K562 (cell line): Measurements from ENCODE around the gene INTS6L. TPM values are rescaled to one million over a fixed set of nuclear protein-coding genes. Genes with fewer than 3 reads are reported as not detected.
A peak's percentile ranks its signal among the peaks of the same experiment; 100 is the strongest.

Source experiments
- ATAC-seq: fragments of 200-7000 bp; cut with Tn5 transposase; 3 replicates; pipeline ENCODE4 v1.9.1; 2020; ENCODE audit warnings: moderate library complexity
- BruUV-seq: library from RNA; stranded (reverse); fragments of 400-500 nt; replicated peaks from 2 replicates; lab custom pipeline; 2021; lab: Mats Ljungman, UMichigan
- CTCF ChIA-PET: fragments of 300-600 bp; formaldehyde crosslinking; extraction: SDS; loops from one replicate; lab custom pipeline; 2021; ENCODE audit warnings: low intra/inter-chr PET ratio; lab: Yijun Ruan, JAX
- POLR2A ChIA-PET: fragments of 300-600, 350-650 bp; sonication (Branson Sonifier 250); formaldehyde crosslinking; extraction: SDS; loops from one replicate; lab custom pipeline; 2021; ENCODE audit warnings: antibody characterized with exemption, inconsistent platforms; lab: Yijun Ruan, JAX
- DNase-seq, 4 experiments: peaks; one replicate each; pipeline versions ENCODE4 v3.0.0 to v3.0.0-alpha.2; 2011 to 2018; ENCODE audit warnings: low spot score in 3 of 4, mixed read lengths in 3 of 4; ENCODE audit errors: extremely low read depth in 1 of 4
- FAIRE-seq: peaks from 2 replicates; lab custom pipeline; 2011; peaks lifted over from hg19 to GRCh38; lab: Jason Lieb, UNC
- H2AFZ ChIP-seq: 2 replicates; pipeline ENCODE4 v1.6.0; 2011; ENCODE audit warnings: low read depth, low read length, control low read depth, inconsistent platforms
- H3K27ac ChIP-seq: fragments of 200-600 bp; 3 replicates; pipeline ENCODE4 v1.8.0; 2011; ENCODE audit warnings: low read depth, mild to moderate bottlenecking, control low read depth, inconsistent platforms, low read length, moderate library complexity, mixed read lengths; ENCODE audit errors: extremely low read depth
- H3K27me3 ChIP-seq, 2 experiments: fragments of 300-600 bp in 1 of 2; 2 replicates in 1 of 2; 3 replicates in 1 of 2; pipeline versions ENCODE4 v1.6.0 to v1.8.0; 2011; ENCODE audit warnings: inconsistent platforms in 2 of 2, low read length in 2 of 2, mild to moderate bottlenecking in 1 of 2, mixed read lengths in 1 of 2, moderate library complexity in 1 of 2; ENCODE audit not compliant: control insufficient read depth in 2 of 2, insufficient read depth in 2 of 2
- H3K36me3 ChIP-seq: fragments of 300-600 bp; 3 replicates; pipeline ENCODE4 v1.8.0; 2011; ENCODE audit warnings: mild to moderate bottlenecking, low read length, inconsistent platforms; ENCODE audit not compliant: control insufficient read depth, insufficient read depth
- H3K4me1 ChIP-seq, 2 experiments: fragments of 200-600 bp in 1 of 2; replicated peaks in 1 of 2; 2 replicates in 1 of 2; 3 replicates in 1 of 2; pipeline versions ENCODE4 v1.5.1 to v1.8.0; 2011; ENCODE audit warnings: inconsistent platforms in 2 of 2, low read length in 2 of 2, mild to moderate bottlenecking in 1 of 2, mixed read lengths in 1 of 2, moderate library complexity in 1 of 2; ENCODE audit not compliant: control insufficient read depth in 2 of 2, insufficient read depth in 2 of 2
- H3K4me2 ChIP-seq: 2 replicates; pipeline ENCODE4 v1.6.1; 2011; ENCODE audit warnings: low read length, control low read depth, inconsistent platforms, mixed read lengths; ENCODE audit not compliant: insufficient read depth
- H3K4me3 ChIP-seq: fragments of 200-600 bp; sonication (generic), shearing (Covaris generic); 2 replicates; pipeline ENCODE4 v1.5.1; 2016; ENCODE audit warnings: control low read depth, inconsistent platforms
- H3K79me2 ChIP-seq: fragments of 200-600 bp; 3 replicates; pipeline ENCODE4 v1.8.0; 2011; ENCODE audit warnings: low read length, inconsistent platforms; ENCODE audit not compliant: control insufficient read depth, insufficient read depth
- H3K9ac ChIP-seq, 2 experiments: 2 replicates each; pipeline versions ENCODE4 v1.6.0 to v1.6.1; 2011; ENCODE audit warnings: low read depth in 2 of 2, low read length in 2 of 2, control low read depth in 1 of 2, inconsistent platforms in 1 of 2, mild to moderate bottlenecking in 1 of 2, mixed read lengths in 1 of 2; ENCODE audit not compliant: insufficient read depth in 1 of 2
- H3K9me1 ChIP-seq: one replicate; pipeline ENCODE4 v1.6.0; 2011; ENCODE audit warnings: inconsistent platforms, mild to moderate bottlenecking, low read length, moderate library complexity; ENCODE audit not compliant: control insufficient read depth, insufficient read depth
- H3K9me3 ChIP-seq: replicated peaks from 2 replicates; pipeline ENCODE4 v1.5.1; 2011; ENCODE audit warnings: low read depth, low read length, inconsistent platforms; ENCODE audit not compliant: control insufficient read depth, insufficient read depth
- H4K20me1 ChIP-seq: replicated peaks from 2 replicates; pipeline ENCODE4 v1.6.1; 2011; ENCODE audit warnings: low read length, inconsistent platforms, mixed read lengths; ENCODE audit not compliant: control insufficient read depth, insufficient read depth
- CTBP1 ChIP-seq: fragments of 450-650 bp; IDR thresholded peaks from 2 replicates; pipeline ENCODE4 v1.6.1; 2016; ENCODE audit warnings: borderline replicate concordance
- CTCF ChIP-seq, 3 experiments: IDR thresholded peaks in 2 of 3; conservative IDR thresholded peaks in 1 of 3; 2 replicates each; pipeline ENCODE4 v1.5.1; 2011 to 2012; ENCODE audit warnings: low read length in 3 of 3, mild to moderate bottlenecking in 3 of 3, control low read depth in 2 of 3, improper control_type of control experiment in 1 of 3, inconsistent platforms in 1 of 3, low read depth in 1 of 3, mixed read lengths in 1 of 3, moderate library complexity in 1 of 3; ENCODE audit not compliant: insufficient read depth in 2 of 3
- CTCFL ChIP-seq: IDR thresholded peaks from 2 replicates; pipeline ENCODE4 v1.6.1; 2011; ENCODE audit warnings: borderline replicate concordance, low read depth, mild to moderate bottlenecking, moderate library complexity, low read length; ENCODE audit not compliant: insufficient read depth, poor library complexity, severe bottlenecking
- ESRRA ChIP-seq: fragments of 450-650 bp; IDR thresholded peaks from 2 replicates; pipeline ENCODE4 v1.6.1; 2014; ENCODE audit warnings: low read depth, mild to moderate bottlenecking, moderate library complexity, borderline replicate concordance
- MBD1 ChIP-seq: fragments of 250-450 bp; sonication (Bioruptor Pico); IDR thresholded peaks from 2 replicates; pipeline ENCODE4 v1.8.0; 2022; ENCODE audit warnings: inconsistent platforms
- MIER1 ChIP-seq: fragments of 450-650 bp; IDR thresholded peaks from 2 replicates; pipeline ENCODE4 v1.6.1; 2016; ENCODE audit warnings: antibody characterized with exemption, mild to moderate bottlenecking, low read depth
- PTTG1 ChIP-seq: fragments of 450-650 bp; IDR thresholded peaks from 2 replicates; pipeline ENCODE4 v1.6.1; 2016; ENCODE audit warnings: low read depth, mild to moderate bottlenecking, missing genetic modification characterization, missing compliant biosample characterization
- RAD21 ChIP-seq, 2 experiments: fragments of 250-450 bp in 1 of 2; fragments of 450-650 bp in 1 of 2; sonication (Bioruptor Pico) in 1 of 2; formaldehyde crosslinking in 1 of 2; IDR thresholded peaks in 1 of 2; conservative IDR thresholded peaks in 1 of 2; 2 replicates each; pipeline versions ENCODE4 v1.4.0 to v1.8.0; 2020 to 2022; ENCODE audit warnings: mild to moderate bottlenecking in 2 of 2, moderate library complexity in 1 of 2
- RBFOX2 ChIP-seq: fragments of 200-400 bp; formaldehyde crosslinking; IDR thresholded peaks from 2 replicates; pipeline ENCODE4 v1.6.1; 2017; ENCODE audit warnings: low read depth, mild to moderate bottlenecking, low read length, moderate library complexity
- ZNF212 ChIP-seq: fragments of 450-650 bp; formaldehyde crosslinking; IDR thresholded peaks from 2 replicates; pipeline ENCODE4 v1.4.0; 2020; ENCODE audit warnings: mild to moderate bottlenecking
- WGBS: fragments of 100-300 bp; shearing (Covaris generic); methylation state at CpG from one replicate; pipeline ENCODE4 v1.1.6; 2016; ENCODE audit warnings: low coverage, mixed read lengths; ENCODE audit not compliant: insufficient coverage; ENCODE audit errors: missing lambda C conversion rate; 5-methylcytosine and 5-hydroxymethylcytosine counted together
- in situ Hi-C: fragments of 300-500 bp; cut with MboI; formaldehyde crosslinking; loops from 4 replicates; pipeline ENCODE4 v1.15.0; 2018; ENCODE audit warnings: inconsistent platforms, mixed read lengths
- intact Hi-C: fragments of 100-400 bp; cut with micrococcal nuclease; formaldehyde crosslinking; loops from 2 replicates; pipeline ENCODE4 v1.14.2; 2022
- polyA plus RNA-seq, 8 experiments: library from polyadenylated mRNA; depleted of rRNA in 4 of 8; stranded (reverse) in 5 of 8; unstranded in 3 of 8; fragments of >200 nt; fragmentation: Nextera tagmentation in 2 of 8; fragmentation: Illumina TruSeq in 1 of 8; extraction: Ambion mirVana in 2 of 8; extraction: Trizol in 1 of 8; gene quantifications; 2 replicates each; pipeline versions ENCODE4 v1.2.1 to v1.2.3, GENCODE V29; 2011 to 2014; ENCODE audit warnings: inconsistent platforms in 1 of 8, missing spikeins in 1 of 8
- total RNA-seq, 7 experiments: library from RNA; depleted of rRNA in 6 of 7; stranded (reverse); fragments of >200 nt in 6 of 7; fragmentation: Illumina TruSeq in 2 of 7; extraction: Trizol in 2 of 7; gene quantifications; 2 replicates each; pipeline versions ENCODE4 v1.2.1 to v1.2.3, GENCODE V29; 2011 to 2021; ENCODE audit warnings: low replicate concordance in 1 of 7
- TF ChIP-seq, protein P1 (sequence below): fragments of 250-450 bp; sonication (Bioruptor Pico); IDR thresholded peaks from 2 replicates; pipeline ENCODE4 v1.8.0; 2022; ENCODE audit warnings: moderate library complexity, mild to moderate bottlenecking, inconsistent platforms

The INTS6L gene
- total and polyA plus RNA-seq, 9 of the 15 experiments (the other 6 are each of a cell fraction or from before 2014, with no cell fraction given), result 6.1 to 44.9 (median 21.9) TPM

GRCh38 chrX:135543924-135544323, 23.5 kb downstream of the INTS6L start:
- H3K79me2 ChIP-seq, result peaks cover 32% of the 10 kb centered on the region
- in situ Hi-C loops (no loop called here), intact Hi-C loops (loop anchor here (10.0 kb wide), 1 partner anchor 59 kb away; no protein-coding TSS in a partner anchor)
- no peak overlapping the region for H2AFZ ChIP-seq
- no peaks in the 10 kb centered on the region for H4K20me1 ChIP-seq
- H3K36me3 ChIP-seq, result peaks cover 37% of the 10 kb centered on the region; the same call in 2 of the 3 replicates
- H3K9ac ChIP-seq, result no peak overlapping the region
- peak; percentile 88 for ATAC-seq
- POLR2A ChIA-PET, result interaction anchor here (1.5 kb wide), 1 partner anchor 17 kb away, joined by 4 read pairs; no protein-coding TSS in a partner anchor
- H3K4me2 ChIP-seq, result no peak overlapping the region
- CTCF ChIA-PET, result no interaction called here
- H3K4me3 ChIP-seq, result no peak overlapping the region
- H3K9me1 ChIP-seq, result no peaks in the 10 kb centered on the region
- H3K4me1 ChIP-seq, result peaks cover 3 to 9% of the 10 kb centered on the region in 2 experiments; a peak in 3 of 5 replicates
- DNase-seq, result peak in 3 of 4 experiments; percentile 30 to 56 (median 40)
- no peaks in the 10 kb centered on the region for H3K9me3 ChIP-seq
- H3K27me3 ChIP-seq, result no peaks in the 10 kb centered on the region
- WGBS, result 35% methylated on average over 2 of the region's 2 CpGs
- BruUV-seq, result no TSS peak
- H3K27ac ChIP-seq, result no peak overlapping the region
- TF ChIP-seq MIER1, result no peak
- peak; percentile 40 for TF ChIP-seq CTCFL
- TF ChIP-seq RAD21 (CRISPR knock-in tag; conservative IDR thresholded peaks at IDR 0.05 in 1 of 2, IDR thresholded peaks at IDR 0.05 in 1 of 2), result peak in 1 of 2 experiments; percentile 44; a peak in 2 of 4 replicates
- 0 out of 2 replicates have a peak, but pooled peaks have one; percentile 21 for TF ChIP-seq CTBP1
- TF ChIP-seq ZNF212, result no peak
- peak; percentile 86 for TF ChIP-seq ESRRA
- TF ChIP-seq, protein P1, sequence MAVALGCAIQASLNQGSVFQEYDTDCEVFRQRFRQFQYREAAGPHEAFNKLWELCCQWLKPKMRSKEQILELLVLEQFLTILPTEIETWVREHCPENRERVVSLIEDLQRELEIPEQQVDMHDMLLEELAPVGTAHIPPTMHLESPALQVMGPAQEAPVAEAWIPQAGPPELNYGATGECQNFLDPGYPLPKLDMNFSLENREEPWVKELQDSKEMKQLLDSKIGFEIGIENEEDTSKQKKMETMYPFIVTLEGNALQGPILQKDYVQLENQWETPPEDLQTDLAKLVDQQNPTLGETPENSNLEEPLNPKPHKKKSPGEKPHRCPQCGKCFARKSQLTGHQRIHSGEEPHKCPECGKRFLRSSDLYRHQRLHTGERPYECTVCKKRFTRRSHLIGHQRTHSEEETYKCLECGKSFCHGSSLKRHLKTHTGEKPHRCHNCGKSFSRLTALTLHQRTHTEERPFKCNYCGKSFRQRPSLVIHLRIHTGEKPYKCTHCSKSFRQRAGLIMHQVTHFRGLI (CRISPR knock-in tag), result no peak
- no peak for TF ChIP-seq PTTG1 (tag)
- peak; percentile 36 to 54 (median 52); a peak in 4 of 6 replicates for TF ChIP-seq CTCF (IDR thresholded peaks at IDR 0.05 in 2 of 3, conservative IDR thresholded peaks at IDR 0.05 in 1 of 3; ENCODE audit: insufficient read depth in 2 of 3, low read depth in 1 of 3, low read length in 3 of 3)
- TF ChIP-seq MBD1 (CRISPR knock-in tag), result no peak
- TF ChIP-seq RBFOX2, result no peak
- FAIRE-seq, result no peak
